Measurements from ENCODE around the gene PPP6R2.
"Not testable (repeated sequence)": the region's sequence is repeated elsewhere in the genome, so short reads cannot be mapped to it uniquely, and the experiment has no call there.

GRCh38 chr22:50322382-50323104 lies 20.6 kb upstream of the PPP6R2 start:
- not testable (repeated sequence) for TF ChIP-seq CTCF (conservative IDR thresholded peaks at IDR 0.05); ZFX (IDR thresholded peaks at IDR 0.05)

All from C4-2B (cell line).